ENCODE measurements around the gene ABCA2.

Gene ABCA2

DNA sequence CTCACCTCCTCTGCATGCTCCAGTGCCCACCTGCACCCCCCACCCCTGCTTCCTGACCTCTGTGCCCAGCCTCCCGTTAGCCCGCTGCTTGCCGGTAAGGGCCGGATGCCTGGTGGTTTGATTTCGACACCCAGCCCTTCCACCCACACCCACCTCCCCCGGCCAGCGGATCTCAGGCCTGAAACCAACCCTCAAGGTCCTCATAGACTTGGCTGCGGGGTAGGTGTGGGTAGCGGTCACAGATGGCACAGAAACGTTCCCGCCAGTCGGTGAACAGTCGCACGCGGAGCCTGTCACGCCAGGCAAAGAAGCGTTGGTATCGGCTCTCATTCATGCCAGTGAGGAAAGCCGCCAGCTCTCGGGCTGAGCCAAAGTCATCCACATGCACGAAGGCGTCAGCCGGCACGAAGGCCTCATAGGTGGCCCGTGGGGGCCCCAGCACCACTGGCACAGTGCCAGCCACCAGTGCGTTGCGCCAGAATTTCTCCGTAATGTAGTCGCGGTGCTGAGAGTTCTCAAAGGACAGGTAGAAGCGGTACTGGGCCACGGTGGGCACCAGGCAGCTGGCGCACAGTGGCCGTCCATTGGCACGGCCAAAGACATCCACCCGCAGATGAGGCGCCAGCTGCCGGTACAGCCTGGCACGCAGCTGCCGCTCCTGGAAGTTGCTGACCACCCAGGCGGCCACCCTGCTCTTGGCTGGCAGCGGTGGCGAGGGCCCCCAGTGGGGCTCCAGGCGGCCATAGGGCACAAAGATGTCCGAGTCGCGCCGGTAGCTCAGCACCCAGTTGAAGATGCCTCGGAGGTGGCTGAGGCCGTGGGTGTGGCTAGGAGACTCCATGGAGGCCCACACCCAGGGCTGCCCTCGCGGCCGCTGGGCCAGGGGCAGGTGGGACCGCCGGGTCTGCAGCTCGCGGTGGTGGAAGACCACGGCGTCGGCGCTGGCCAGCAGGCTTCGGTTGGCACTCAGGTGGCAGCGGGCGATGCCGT lies 2.8 kb upstream of the ABCA2 start:
- DNase-seq: peak; percentile 25

DNA sequence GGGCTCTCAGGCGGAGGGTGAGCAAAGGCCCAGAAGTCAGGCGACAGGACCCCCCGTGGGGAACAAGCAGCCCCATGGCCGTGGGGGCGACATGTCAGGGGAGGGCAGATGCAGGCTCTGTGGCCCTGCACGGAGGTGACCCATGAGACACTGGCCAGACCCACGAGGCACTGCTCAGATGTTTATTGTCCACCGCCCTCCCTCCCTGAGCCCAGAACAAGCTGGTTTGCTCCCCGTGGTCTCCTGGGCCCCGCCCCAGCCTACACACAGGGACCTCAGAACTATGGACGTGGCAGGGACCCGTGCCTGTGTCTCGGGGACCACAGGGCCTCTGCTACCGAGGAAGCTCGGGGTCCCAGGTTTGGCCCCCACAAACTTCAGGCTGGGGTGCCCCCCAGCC lies 2.0 kb upstream of the ABCA2 start:
- DNase-seq: no peak

GRCh38 chr9:137029058-137029936 lies 1.3 kb upstream of the ABCA2 start:
- peak; percentile 70 for DNase-seq

DNA sequence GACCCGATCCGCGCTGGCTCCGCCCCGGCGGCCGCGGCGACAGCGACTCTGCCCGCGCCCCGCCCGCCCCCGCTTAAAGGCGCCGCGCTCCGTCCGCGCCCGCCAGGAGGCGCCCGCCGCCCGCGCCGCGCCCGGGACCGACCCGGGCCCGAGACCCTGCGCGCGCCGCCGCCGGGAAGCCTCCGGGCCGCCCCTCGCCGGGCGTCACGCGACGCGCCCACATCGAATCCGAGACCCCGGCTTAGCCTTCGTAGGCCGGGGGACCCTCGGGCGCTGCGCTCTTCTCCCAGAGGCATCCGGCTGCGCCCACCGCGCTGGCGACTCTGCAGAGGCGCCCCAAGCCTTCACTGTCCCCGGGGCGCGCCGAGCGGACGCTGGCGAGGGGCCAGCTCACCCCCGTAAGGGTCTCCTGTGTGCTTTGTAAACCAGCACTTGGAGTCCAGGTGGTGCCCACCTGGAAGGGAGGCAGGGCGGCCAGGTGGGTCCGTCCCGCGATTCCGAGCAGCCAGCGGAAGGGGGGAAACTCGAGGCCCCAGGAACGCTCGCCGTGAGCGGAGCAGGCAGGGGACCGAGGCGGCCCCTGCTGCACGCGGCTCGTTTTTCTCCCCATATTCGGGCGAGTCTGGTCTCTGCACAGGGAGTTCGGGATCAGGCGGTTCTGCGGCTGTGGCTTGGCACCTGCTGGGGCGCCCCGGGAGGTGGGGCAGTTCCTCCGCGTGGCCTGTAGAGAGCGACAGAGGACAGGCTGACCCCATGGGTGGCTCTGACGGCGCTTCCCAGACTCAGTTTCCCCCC lies 423 bp upstream of the ABCA2 start:
- peak; percentile 64 for DNase-seq

GRCh38 chr9:137026828-137027227 lies 1.2 kb downstream of the ABCA2 start:
- DNase-seq: no peak

GRCh38 chr9:137026384-137026783 lies 1.7 kb downstream of the ABCA2 start:
- no peak for DNase-seq

DNA sequence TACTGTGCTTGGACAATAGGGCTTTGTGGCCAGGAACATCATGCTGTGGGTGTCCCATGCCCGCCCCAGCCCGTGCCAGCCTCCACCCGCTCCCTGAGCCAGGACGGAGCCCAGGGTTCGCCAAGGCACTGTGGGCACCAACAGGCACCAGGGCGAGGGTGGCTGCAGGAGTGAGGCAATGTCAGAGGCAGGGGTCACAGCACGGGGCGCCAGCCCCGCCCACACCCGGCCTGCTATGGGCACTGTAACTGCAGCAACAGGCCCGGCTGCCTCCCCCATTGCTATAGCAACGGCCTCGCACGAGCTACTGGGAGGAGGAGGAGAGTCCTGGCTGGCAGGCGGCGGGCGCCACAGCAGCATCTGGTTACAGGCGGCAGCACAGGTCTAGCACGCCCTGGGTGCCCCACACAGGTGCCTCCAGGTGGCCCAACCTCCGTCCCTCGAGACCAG lies 2.5 kb downstream of the ABCA2 start:
- DNase-seq: no peak

DNA sequence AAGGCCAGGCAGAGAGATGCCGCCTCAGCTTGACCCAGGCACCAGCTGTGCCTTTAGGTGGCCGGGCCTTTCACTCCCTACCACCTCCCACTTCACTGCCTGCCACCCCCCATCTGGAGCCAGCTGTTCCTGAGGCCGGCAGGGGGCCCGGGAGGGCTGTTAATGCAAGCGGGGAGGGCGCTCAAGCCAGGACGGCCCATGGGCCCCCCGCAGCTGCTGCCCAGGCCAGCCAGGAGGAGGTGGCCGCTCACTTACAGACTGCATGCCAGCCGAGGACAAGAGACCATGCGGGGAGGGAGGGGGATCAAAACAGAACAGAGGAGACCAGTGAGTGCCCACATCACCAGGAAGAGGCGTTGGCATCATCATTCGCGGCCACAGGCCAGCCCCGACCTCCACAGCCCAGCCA lies 4.5 kb downstream of the ABCA2 start:
- no peak for DNase-seq

- DNase-seq: no peak
These were observed 4.9 kb downstream of the ABCA2 start for GRCh38 chr9:137023157-137023556.

DNA sequence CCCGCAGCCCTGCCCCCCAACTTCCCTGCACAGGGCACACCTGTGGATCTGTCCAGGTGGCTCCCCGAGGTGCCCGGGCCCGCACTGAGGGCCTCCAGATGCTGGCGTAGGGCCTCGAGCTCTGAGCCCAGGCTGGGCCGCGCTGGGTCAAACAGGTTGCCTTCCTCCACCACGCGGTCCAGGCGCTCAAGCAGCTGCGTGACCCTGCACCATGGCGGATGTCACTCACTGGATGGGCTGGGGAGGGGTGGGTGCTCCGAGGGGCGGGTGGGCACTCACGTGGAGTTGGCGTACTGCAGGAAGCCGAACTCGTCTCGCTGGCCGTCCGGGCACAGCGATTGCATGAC lies 5.4 kb downstream of the ABCA2 start:
- DNase-seq: no peak

- DNase-seq: peak; percentile 88
These were observed 5.9 kb downstream of the ABCA2 start for GRCh38 chr9:137021979-137022661.

GRCh38 chr9:137021568-137021978 lies 6.5 kb downstream of the ABCA2 start:
- DNase-seq: no peak

- no peak for DNase-seq
These were observed 7.1 kb downstream of the ABCA2 start for GRCh38 chr9:137020771-137021567.

- DNase-seq: no peak
These were observed 8.0 kb downstream of the ABCA2 start for GRCh38 chr9:137019891-137020683.

DNA sequence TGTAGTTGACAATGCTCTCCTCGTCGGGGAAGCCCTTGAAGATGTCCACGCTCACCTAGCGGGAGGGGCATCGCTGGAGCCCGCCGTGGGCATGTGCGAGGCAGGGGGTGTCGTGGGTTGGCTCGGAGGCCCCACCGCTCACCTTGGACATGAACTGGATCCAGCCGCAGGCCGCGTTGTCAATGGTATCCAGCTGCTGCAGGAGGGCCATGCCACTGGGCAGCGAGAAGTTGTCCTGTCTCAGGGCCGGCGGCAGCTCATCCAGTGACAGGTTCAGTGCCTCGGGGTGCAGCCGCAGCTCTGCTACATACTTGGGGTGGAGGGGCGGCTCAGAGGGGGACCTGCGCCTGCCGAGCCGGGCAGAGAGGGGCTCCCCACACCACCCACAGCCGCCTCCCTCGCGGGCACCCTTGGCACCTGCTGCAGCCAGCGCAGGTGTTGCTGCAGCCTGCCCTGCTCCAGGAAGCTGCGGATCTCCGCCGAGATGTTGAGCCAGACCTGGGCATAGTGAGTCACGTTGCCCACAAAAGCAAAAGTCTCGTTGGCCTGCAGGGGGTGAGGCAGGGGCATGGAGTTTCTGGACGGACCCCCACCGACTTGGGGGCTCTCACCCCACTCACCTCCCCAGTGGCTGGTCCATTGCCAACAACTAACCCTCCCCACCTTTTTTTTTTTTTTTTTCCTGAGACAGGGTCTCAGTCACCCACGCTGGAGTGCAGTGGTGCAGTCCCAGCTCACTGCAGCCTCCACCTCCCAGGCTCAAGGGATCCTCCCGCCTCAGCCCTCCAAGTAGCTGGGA lies 9.1 kb downstream of the ABCA2 start:
- no peak for DNase-seq

GRCh38 chr9:137017791-137018497 lies 10.1 kb downstream of the ABCA2 start:
- no peak for DNase-seq

GRCh38 chr9:137017071-137017470 lies 11.0 kb downstream of the ABCA2 start:
- no peak for DNase-seq

DNA sequence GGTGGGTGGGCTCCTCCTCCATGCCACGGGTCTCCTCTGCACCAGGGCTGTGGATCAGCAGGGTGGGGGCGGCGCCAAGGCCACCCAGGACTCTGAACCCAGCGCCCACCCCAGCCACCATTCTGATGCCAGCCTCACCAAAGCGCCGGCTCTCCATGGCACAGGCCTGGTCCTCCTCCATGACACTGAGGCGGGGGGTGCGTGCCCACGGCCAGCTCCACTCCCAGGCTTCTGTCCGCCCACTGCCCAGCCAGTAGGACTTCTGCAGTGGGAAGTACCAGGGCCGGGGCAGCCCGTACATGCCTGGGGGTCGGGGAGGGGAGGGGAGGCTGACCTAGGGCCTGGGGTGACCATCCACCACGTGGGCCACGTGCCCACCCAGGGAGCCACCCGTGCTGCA lies 11.6 kb downstream of the ABCA2 start:
- DNase-seq: no peak

DNA sequence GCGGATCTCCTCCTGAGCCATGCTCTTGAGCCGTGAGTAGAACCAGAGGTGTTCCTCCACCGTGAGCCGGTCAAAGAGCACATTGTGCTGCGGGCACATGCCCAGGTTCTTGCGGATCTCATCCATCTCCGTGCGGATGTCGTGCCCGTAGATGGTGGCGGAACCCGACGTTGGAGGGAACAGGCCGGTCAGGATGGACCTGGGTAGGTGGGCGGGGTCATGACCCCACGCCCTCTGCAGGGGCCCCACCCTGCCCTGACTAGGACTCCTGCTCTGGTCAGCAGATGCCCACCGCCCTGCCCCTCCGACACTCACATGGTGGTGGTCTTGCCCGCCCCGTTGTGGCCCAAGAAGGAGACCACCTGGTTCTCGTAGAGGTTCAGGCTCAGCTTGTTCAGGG lies 12.1 kb downstream of the ABCA2 start:
- no peak for DNase-seq
